Measurements from ENCODE around the gene ACTRT2.

The ACTRT2 gene

DNA sequence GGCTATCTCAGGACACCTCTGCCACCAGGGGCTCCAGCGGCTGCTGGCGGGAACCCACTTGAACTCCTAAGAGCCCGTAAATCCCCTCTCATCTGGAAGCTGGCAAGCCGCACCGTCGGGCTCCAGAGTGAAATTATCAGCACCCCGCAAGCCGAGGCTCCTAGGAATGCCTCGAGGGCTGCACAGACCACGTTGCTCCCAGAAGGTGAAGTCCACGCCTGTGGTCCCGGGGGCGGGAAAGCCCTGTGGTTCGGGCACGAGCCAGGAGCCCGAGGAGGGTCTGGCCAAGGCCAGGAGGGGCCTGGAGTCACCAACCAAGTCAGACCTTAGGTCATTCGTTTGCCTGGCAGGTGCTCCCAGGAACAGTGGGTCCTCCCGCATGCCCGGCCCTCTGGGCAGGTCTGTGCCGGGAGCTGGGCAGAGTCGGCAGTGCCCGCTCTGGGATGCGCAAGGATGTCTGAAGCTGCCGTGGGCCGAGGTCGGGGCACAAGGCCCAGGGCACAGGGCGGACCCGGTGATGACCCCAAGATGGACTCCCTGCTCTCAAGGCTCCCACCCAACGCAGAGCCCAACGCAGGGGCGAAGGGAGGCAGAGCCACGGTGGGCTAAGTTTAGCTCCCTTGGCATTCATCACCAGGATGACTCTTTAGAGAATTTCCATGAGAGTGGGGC is 8.9 kb downstream of the ACTRT2 start:
- in situ Hi-C loops (cut with HindIII; ENCODE audit: low sequenced_read_pairs) = no loop called here

DNA sequence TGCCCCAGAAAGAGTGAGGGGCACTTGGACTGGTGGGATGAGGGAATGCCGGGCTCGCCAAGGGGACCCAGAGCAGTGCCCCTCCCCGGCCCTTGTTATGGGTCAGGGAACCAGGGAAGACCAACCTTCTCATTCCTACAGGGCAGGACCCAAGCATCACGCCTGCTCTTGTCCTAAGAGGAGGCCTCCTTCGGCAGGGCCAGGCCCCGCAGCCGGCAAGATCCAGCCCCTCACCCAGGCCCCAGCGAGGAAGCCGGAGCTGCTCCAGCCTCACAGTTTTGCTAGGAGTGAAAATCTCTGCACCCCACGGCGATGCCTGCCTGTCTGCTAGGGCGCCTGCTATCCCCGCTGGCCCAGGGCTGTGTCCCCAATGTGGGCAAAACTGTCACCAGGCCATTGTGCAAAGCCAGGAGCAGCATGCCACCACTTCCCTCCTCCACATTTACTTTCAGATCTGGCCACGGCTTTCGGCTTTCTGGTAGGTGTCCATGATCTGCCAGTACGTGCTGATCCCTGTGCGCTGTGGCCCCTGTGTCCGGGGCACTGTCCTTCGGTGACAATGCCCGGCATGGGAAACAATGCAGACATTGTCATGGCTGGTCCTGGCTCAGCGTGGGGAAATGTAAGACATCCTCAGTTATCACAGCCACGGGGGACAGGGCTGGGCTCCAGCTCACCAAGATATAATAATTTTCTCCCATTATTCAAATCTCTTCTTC is 9.6 kb downstream of the ACTRT2 start:
- in situ Hi-C loops (cut with HindIII; ENCODE audit: low sequenced_read_pairs) = no loop called here

DNA sequence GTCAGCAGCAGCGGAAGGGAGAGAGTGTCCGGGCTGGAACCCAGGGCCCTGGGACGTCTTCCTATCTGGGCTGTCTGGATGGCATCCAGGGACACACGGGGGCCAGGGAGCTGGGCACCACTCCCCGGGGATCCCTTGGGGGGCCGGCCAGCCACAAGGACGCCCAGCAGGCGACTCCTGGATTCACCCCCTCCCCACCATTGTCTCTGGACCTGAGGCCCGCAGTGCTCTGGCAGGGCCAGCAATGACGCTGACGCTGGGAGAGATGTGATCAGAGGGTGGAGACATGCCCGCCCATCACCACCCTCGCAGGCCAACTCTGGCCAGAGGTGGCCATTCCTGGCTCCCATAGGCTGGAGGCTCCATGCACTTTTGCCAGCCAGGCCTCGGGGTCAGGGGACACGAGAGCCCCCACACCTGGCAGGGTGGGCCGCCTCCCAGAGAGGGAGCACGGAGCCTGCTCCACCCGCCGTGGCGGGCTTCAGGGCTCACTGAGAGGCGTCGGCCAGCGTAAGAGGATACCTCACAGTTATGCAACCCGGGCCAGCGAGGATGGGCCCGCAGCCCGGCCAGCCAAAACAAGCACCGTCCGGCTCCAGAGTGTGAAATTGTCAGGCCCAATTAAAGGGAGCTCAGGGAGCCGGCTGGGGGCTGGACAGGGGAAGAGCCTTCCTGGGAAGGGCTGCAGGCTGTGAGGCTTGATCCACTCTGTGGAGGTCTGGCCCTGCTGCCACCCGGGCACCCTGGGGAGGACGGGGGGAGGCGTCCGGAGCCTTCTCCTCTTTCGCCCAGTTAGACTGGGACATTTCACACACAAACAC is 10.3 kb downstream of the ACTRT2 start:
- in situ Hi-C loops (cut with HindIII; ENCODE audit: low sequenced_read_pairs) = no loop called here

DNA sequence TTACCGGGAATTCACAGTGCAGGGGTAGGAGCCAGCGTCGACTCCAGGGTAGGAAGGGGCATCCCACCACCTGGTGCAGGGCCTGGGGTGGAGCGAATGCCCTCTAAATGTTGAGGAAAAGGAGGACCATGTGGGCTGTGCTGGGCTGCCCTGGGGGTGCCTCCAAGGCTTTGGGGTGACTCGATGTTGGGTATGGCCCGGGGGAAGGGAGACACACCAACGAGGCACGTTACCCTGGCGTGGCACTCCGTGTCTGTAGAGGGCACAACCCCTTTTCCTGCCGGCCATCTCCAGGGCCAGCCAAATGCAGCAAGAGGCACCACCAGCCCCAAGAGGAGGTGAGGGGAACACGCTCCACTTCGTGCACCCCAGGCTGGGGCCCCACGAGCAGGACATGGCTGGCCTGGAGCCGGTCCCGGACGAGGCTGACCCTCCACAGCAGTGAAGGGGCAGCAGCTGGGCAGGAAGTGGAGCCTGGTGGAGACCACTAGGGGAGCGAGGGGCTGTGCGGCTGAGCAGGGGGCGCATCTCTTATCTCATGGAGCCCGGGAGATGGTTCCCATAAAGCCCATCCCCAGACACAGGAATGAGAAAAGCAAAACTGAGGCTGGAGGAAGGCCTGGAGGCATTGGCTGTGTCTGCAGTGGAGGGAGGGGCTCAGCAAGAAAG is 11.2 kb downstream of the ACTRT2 start:
- in situ Hi-C loops (cut with HindIII; ENCODE audit: low sequenced_read_pairs) = no loop called here

DNA sequence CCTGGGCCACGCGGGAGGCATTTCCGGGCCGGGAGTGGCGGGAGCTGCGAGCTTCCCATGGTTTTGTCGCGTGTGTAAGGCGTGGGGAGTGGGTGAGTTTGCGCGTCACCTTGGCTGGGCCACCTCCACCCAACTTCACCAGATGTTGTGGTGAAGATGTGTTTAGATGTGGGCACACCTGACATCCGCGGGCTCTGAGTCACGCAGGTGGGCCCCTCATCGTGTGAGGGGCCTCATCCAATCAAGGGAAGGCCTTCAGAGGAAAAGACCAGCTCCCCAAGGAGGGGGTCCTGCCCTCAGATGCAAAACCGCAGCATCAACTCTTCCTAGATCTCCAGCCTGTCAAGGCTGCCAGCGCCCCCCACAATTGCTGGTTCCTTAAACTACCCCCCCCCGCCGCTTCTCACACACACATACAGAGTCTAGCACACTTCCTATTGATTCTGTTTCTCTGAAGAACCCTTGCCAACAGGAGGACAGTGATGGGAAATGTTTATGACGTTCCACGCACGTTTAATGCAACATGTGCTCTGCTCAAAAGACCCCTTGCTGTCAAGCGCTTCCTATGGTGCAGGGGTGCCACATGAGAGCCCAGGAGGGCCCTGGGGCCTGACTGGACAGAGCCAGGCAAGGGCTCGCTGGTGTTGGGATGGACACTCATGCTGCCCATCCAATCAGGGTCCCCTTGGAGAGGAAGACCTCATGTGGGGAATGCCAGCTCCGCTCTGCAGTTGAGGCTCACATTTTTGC is 11.9 kb downstream of the ACTRT2 start:
- in situ Hi-C loops (cut with HindIII; ENCODE audit: low sequenced_read_pairs) = no loop called here

DNA sequence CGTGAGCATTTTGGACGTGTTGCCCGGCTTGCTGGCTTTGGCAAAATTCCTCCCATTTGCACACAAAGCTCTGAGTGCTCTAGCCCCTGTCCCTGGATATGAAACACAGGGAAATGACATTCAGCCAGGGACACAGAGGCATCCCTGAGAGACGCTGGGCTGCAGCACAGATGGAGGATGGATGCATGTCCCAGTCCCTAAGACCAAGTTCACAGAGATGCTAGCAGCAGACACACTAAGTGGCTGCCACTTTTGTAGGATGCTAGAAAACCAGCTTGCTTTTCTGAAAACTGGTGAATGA is 12.5 kb downstream of the ACTRT2 start:
- in situ Hi-C loops (cut with HindIII; ENCODE audit: low sequenced_read_pairs) = no loop called here

DNA sequence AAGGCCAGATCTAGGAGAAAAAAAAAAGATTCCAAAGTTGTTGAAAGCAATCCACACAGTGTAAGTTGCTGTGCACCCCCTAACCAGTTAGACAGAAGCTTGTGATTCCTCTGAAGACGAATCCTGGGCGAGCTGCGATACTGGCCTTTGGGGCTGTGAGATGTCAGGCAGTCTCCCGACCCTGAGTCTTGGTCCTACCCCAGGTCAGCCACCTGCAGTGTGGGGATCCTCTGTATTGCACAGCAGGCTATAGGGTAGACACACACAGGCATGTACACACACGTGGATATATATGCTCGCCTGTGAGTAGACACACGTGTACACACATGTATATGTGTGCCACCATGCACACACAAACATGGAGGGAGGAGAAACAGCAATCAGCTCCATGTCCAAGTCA is 12.9 kb downstream of the ACTRT2 start:
- in situ Hi-C loops (cut with HindIII; ENCODE audit: low sequenced_read_pairs) = no loop called here

DNA sequence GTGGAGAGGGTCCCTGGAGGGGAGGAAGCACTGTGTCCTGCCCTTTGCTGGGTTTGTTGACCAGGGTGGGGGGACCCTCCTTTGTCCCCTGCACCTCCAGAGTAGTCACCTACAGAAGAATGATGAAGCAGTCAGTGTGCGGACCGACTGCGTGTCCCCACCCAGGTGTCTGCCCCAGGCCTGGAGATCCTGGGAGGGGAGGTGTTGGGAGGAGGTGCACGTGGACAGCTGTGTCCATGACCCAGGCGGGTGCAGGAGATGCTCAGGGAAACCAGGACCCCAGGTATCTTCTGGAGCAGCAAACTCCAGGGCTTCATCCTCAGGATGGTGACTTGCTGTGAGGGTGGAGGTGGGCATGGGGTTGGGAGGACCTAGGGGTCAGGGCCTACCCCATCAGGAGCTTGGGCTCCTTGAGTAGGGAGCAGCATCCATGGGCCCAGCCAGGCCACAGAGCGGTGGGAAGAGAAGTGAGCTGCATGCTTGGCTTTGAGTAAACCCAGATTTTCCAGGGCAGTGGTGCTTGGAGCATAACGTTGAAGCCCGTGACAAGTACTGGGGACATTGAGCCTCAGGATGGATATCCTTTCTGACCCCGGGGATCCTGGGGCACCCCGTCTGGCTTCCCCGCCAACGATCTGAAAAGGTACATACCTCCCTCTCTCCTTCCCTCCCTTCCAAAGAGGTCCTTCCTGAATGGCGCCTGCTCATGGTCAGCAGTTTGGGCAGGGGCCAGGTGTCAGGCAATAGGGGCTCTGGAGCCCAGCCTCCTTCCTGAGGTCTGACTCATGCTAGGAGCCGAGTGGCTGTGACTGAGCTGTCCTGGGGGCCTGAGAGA is 13.7 kb downstream of the ACTRT2 start:
- in situ Hi-C loops (cut with HindIII; ENCODE audit: low sequenced_read_pairs) = no loop called here

DNA sequence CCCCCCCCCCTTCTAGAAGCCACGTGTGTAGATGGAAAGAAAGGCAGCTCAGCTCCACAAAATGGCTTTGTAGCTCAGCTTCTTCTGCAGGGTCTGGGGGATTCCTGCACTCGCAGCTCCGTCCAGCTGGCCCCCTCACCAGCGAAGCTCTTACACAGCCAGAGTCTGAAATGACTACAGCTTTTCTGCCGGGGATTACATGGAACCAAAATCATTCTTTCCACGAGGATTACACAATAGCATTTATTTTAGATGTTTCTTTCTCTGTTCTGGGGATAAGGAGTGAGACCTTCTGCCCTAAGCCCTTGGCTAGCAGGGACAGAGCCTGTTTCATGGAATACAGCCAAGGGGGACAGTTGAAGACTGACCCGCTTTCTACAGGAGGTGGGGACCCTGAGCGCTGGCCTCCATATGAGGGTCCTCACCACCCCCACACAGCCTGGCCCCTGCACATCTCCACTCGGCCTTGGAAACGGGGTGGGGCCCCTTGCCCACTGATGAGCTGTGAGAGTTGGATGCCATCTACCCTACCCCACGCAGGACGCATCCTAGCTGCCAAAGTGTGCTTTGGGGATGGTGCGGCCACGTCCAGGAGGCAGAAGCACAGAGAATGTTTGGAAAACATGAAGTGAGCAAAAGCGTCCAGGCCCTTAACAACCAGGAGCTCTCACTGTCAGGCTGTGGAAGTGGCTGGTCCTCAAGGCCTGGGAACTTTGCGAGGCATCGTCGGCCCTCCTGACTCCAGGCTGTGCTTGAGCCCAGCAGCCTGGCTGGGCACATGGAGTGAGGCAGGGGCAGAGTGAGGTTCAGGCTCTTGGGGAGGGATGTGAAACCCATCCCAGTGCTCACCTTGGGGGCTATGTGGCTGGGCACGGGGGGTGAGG is 14.5 kb downstream of the ACTRT2 start:
- in situ Hi-C loops (cut with HindIII; ENCODE audit: low sequenced_read_pairs) = no loop called here

DNA sequence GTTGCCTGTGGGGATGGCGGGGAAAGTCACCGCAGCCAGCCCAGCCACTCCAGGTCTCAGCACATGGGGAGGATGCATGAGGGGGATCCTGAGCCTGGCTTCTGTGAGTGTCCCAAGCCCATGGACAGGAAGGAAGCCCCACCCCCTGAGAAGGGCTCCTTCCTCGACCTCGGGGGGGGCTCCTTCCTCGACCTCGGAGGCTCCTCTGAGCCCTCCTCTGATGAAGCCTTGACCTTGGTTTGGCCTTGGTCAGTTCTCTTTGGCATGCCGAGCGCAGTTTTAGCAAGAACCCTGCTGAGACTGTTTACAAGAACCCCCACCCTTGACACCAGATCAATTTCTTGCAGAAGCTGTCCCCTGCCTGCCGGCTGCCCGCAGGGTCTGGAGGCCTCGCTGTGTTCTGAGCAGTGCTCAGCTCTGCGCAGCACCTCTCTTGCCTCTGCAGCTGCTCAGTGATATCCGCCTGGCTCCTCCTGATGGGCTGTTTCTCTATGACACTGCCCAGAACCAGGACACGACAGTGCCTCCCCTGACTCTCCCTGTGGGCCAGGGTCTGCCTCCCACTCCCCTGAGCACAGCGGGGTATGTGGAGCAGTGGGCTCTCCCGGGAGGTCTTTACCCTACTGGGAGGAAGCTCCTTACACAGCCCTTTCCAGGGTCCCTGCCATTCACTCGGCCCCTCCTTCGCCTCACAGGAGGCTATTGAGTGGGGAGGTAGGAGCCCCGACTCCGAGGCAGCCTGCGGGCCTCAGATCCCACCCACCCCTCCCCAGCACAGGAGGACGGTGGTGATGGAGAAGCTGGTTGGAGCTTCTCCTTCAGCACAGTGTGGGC is 15.4 kb downstream of the ACTRT2 start:
- in situ Hi-C loops (cut with HindIII; ENCODE audit: low sequenced_read_pairs) = no loop called here

DNA sequence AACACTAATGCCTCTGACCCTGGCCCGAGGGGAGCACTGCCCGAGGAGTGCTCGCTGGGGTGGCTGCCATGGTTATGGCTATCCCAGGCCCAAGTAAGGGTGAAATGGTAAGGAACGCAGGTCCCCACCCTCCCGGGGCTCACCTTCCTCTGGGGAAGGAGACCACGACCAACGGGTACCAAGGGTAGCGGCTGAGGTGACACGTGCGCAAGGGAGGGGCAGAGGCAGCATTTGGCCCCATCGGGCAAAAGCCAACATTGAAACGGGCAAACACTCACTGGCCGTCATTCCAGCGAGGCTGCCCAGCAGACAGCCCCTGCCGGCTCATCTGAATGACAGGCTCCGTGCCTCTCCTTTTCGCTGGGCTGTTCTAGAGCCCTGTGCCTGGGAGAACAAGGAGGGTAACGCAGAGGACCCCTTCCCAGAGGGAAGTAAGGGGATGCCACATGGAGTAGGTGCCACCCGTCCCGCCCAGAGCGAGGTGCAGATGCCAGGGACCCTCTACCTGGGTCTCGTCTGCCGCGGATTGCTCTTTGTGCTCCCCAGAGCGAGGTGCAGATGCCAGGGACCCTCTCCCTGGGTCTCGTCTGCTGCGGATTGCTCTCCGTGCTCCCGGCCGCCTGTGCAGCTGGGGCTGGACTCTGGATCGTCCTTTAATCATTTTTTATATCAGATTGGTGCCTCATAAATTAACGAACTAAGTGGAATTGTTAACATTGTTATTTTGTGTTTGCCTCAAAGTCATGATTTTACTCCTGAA is 16.2 kb downstream of the ACTRT2 start:
- in situ Hi-C loops (cut with HindIII; ENCODE audit: low sequenced_read_pairs) = no loop called here

DNA sequence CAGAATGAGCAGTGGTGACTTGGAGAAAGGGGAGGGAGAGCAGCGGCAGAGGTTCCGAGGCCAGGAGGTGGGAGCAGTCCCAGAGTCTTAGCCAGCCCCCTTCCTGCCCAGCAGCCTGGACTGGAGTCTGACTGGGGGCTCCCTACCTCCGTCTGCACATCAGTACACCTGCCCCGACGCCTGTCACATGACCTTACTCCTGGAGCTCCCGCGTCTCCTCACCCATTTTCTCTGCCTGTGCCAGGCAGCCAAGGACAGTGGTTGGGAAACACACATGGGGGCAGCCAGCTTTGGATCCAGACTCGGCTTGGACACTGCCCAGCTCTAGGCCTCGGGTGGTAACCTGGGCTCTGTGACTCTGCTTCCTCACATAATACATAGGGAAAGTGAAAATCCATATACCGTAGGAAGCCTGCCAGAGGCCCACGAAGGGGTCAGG is 16.9 kb downstream of the ACTRT2 start:
- in situ Hi-C loops (cut with HindIII; ENCODE audit: low sequenced_read_pairs) = no loop called here

DNA sequence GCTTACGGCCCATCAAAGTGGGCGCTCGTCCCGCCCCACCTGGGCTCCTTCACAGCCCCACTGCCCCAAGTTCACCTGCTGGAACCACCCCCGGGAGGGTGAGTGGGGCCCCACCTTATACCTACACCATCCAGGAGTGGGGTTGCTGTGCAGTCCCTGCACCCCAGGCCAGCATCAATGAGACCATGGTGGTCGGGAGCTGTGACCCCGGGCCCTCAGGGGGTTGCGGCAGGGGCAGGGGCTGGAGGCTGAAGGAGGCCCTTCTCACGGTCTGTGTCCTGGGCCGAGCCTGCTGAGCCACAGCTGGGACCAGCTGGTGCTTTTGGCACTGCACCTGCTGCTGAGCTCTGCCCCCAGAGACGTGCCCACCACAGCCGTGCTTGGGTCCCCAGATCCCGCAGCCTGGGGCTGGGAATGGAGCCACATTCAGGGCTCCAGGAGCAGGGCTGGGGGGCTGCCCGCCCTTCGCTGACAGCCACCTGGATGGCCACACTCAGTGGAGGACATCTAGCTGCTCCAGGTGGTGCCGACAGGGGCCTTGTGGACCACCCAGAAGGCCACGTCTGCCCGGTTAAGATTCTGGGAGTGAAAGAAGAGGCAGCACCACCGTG is 17.4 kb downstream of the ACTRT2 start:
- in situ Hi-C loops (cut with HindIII; ENCODE audit: low sequenced_read_pairs) = no loop called here

DNA sequence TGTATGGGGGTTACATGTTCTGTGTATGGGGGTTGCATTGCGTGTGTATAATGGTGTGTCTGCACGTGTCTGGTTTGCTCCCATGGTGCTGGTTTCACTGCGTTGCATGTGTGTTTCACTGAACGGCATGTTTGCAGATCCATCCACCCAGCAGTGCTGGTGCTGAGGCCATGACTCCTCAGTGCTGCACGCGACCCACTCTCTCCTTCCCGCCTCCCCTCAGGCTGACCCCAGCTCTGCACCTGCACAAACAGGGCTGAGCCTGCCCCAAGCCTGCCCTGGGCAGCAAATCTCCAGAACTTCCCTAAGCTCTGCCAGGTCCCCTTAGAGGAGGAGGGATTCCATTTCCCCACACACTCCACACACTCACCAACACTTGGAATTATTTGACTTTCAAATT is 18.7 kb downstream of the ACTRT2 start:
- in situ Hi-C loops (cut with HindIII; ENCODE audit: low sequenced_read_pairs) = no loop called here

DNA sequence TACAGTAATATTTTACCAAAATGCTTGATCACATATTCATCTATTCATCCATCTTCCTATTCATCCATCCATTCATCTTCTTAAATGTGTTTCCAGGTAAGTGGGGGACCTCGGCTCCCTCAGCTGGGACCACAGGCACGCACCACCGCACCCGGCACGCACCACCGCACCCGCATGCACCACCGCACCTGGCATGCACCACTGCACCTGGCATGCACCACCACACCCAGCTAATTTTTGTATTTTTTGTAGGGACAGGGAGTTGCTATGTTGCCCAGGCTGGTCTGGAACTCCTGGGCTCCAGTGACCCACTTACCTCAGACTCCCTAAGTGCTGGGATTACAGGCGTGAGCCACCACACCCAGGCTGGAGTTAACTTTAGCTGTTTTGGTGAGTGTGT is 21.2 kb downstream of the ACTRT2 start:
- in situ Hi-C loops (cut with HindIII; ENCODE audit: low sequenced_read_pairs) = no loop called here

DNA sequence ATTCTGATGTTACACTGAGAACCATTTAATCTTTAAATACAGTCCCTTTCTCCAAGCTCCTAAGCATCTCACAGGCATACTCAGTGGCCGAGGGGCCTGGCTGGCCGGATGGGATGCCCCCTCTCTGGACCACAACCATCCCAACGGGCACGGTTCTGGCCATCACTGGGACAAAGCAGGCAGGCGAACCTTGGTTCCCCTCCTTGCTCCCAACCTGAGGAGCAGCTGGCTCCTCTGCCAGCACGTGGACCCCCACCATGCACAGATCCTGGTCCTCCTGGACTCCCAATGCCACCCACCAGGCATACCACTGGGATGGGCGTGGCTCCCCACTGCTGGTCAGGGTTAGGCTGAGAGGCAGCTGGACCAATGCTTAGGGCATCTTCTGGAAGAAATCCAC is 27.9 kb downstream of the ACTRT2 start:
- in situ Hi-C loops (cut with HindIII; ENCODE audit: low sequenced_read_pairs) = no loop called here

DNA sequence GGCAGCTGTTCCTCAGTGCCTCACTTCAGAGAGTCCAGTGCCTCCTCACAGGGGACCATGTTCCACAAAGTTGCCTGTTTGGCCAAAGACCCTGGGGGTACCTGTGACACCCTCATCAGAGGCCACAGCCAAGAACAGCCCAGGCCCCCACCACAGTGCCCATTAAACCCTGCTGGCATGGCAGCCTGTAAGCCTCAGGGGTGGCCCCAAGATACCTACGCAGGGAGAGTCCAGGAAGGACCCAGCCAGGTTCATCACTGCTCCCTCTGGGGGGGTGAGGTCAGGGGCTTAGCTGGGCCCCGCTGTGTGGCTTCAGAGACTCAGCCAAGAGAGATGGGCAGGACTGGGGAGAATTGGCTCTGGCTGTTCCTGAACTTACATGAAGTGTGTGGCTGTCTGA is 28.6 kb downstream of the ACTRT2 start:
- in situ Hi-C loops (cut with HindIII; ENCODE audit: low sequenced_read_pairs) = no loop called here

All from endothelial cell of hepatic sinusoid (primary cell).